Measurements from ENCODE around the gene TMIGD2.
"Not testable (repeated sequence)": the region's sequence is repeated elsewhere in the genome, so short reads cannot be mapped to it uniquely, and the experiment has no call there.

Gene TMIGD2

GRCh38 chr19:4266253-4267000 lies 35.8 kb downstream of the TMIGD2 start:
- peak; percentile 30 for DNase-seq

- DNase-seq: peak; percentile 12
These were observed 37.4 kb downstream of the TMIGD2 start for GRCh38 chr19:4264812-4265211.

- peak; percentile 29 for DNase-seq
These were observed 41.5 kb downstream of the TMIGD2 start for GRCh38 chr19:4260613-4261191.

GRCh38 chr19:4258181-4258580 lies 44.0 kb downstream of the TMIGD2 start:
- no peak for DNase-seq

GRCh38 chr19:4257025-4257424 lies 45.2 kb downstream of the TMIGD2 start:
- no peak for DNase-seq

- DNase-seq: no peak
These were observed 45.6 kb downstream of the TMIGD2 start for GRCh38 chr19:4256563-4256962.

- DNase-seq: peak; percentile 100
These were observed 55.2 kb downstream of the TMIGD2 start, which contains the start of gene YJU2 for GRCh38 chr19:4246767-4247593. YJU2 (plus strand) TSS chr19:4247080; CDS start chr19:4247147, 67 bp downstream.

- DNase-seq: not testable (repeated sequence)
These were observed 56.3 kb downstream of the TMIGD2 start for GRCh38 chr19:4245938-4246337.
